ENCODE measurements around the gene ZNF318. TPM values are rescaled to one million over a fixed set of nuclear protein-coding genes. Genes with fewer than 3 reads are reported as not detected.
"Not testable (repeated sequence)": the region's sequence is repeated elsewhere in the genome, so short reads cannot be mapped to it uniquely, and the experiment has no call there.

Gene ZNF318, protein sequence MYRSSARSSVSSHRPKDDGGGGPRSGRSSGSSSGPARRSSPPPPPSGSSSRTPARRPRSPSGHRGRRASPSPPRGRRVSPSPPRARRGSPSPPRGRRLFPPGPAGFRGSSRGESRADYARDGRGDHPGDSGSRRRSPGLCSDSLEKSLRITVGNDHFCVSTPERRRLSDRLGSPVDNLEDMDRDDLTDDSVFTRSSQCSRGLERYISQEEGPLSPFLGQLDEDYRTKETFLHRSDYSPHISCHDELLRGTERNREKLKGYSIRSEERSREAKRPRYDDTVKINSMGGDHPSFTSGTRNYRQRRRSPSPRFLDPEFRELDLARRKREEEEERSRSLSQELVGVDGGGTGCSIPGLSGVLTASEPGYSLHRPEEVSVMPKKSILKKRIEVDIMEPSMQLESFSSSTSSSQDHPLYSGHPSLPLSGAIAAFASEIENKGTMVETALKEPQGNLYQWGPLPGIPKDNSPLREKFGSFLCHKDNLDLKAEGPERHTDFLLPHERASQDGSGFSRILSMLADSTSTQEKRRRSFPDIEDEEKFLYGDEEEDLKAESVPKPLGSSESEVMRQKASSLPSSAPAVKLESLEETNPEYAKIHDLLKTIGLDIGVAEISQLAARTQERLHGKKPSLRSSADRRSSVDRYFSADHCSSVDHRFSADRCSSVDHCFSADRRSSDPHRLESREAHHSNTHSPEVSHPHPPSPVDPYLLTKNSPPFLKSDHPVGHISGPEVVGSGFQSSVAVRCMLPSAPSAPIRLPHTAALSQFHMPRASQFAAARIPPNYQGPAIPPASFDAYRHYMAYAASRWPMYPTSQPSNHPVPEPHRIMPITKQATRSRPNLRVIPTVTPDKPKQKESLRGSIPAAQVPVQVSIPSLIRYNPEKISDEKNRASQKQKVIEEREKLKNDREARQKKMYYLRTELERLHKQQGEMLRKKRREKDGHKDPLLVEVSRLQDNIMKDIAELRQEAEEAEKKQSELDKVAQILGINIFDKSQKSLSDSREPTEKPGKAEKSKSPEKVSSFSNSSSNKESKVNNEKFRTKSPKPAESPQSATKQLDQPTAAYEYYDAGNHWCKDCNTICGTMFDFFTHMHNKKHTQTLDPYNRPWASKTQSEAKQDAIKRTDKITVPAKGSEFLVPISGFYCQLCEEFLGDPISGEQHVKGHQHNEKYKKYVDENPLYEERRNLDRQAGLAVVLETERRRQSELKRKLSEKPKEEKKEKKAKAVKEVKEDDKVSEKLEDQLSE (N-terminal part only)
- 10.2 TPM for total RNA-seq
- long read RNA-seq, partial matches to known transcripts, result 2 of 7 reads
- long read RNA-seq, other reads (novel, unspliced or antisense), result 5 of 7 reads

GRCh38 chr6:43369174-43370002, at the start of gene ZNF318:
TSS of gene ZNF318 (minus strand) at chr6:43369647. CDS start at chr6:43369365, 282 bp downstream.
- DNase-seq (peak; percentile 98), ATAC-seq (ENCODE audit: poor library complexity) (peak; percentile 98)
- intact Hi-C loops (cut with DNase I), result no loop called here

- DNase-seq (no peak), ATAC-seq (ENCODE audit: poor library complexity) (no peak)
- intact Hi-C loops (cut with DNase I), result no loop called here
Observed at GRCh38 chr6:43416935-43417334, 47.5 kb upstream of the ZNF318 start.

DNA sequence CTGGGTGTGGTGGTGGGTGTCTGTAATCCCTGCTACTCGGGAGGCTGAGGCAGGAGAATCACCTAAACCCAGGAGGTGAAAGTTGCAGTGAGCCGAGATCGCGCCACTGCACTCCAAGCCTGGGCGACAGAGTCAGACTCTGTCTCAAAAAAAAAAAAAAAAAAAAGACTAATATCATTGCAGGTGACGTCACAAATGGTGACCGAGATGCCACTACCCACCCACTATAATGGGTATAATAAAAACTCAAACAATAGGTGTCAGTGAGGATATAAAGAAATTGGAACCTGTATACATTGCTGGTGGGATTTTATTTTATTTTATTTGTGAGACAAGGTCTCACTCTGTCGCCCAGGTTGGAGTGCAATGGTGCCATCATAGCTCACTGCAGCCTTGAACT, 45.8 kb upstream of the ZNF318 start:
- ATAC-seq (ENCODE audit: poor library complexity); DNase-seq; intact Hi-C loops (cut with DNase I): not testable (repeated sequence)

- DNase-seq (no peak), ATAC-seq (ENCODE audit: poor library complexity) (no peak)
- intact Hi-C loops (cut with DNase I), result no loop called here
Observed at GRCh38 chr6:43413002-43413401, 43.6 kb upstream of the ZNF318 start.

DNA sequence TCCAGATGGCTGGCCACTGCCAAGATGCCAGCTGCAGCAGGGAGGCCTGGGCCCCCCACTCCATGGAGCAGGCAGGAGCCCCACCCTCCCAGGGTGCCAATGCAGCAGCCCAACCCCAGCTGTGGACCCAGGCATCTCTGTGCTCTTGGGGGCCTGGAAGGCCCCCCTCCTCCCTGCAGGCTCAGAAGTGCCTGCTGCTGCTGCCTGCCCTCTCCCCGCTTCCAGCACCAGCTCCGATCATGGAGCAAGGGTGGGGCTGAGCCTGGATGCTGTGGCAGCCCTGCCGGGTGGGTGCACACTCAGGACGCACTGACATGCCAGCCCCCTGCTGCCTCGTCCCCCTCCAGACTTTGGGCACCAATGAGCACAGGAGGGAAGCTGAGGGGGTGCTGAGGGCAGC, 43.1 kb upstream of the ZNF318 start:
- DNase-seq, result no peak
- ATAC-seq (ENCODE audit: poor library complexity), result no peak
- intact Hi-C loops (cut with DNase I), result no loop called here

- ATAC-seq (ENCODE audit: poor library complexity); DNase-seq; intact Hi-C loops (cut with DNase I): not testable (repeated sequence)
Observed at GRCh38 chr6:43410776-43411175, 41.3 kb upstream of the ZNF318 start.

GRCh38 chr6:43408259-43408658, 38.8 kb upstream of the ZNF318 start:
- ATAC-seq (ENCODE audit: poor library complexity), result no peak
- intact Hi-C loops (cut with DNase I), result no loop called here
- DNase-seq, result no peak

DNA sequence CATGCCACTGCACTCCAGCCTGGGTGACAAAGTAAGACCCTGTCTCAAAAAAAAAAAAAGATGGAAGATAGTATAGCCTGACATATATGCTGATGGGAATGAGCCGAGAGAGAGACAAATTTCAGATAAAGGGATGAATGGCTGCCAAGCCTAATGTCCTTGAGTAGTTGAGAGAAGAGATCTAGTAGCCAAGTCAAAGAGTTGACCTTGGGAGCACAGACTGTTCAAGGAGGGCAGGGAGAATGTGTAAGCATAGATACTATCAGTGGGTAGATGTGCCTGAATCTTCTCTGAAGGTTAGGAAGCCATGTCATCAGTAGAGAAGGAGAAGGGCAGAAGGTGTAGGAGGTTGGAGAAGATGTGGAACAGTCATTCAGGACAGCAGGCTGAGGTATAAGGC, 37.8 kb upstream of the ZNF318 start:
- intact Hi-C loops (cut with DNase I), result no loop called here
- ATAC-seq (ENCODE audit: poor library complexity), result no peak
- no peak for DNase-seq

- no peak for ATAC-seq (ENCODE audit: poor library complexity)
- no peak for DNase-seq
- intact Hi-C loops (cut with DNase I), result no loop called here
Observed at GRCh38 chr6:43405354-43405753, 35.9 kb upstream of the ZNF318 start.

GRCh38 chr6:43402820-43403219, 33.4 kb upstream of the ZNF318 start:
- ATAC-seq (ENCODE audit: poor library complexity), result no peak

GRCh38 chr6:43401730-43402129, 32.3 kb upstream of the ZNF318 start:
- DNase-seq (no peak), ATAC-seq (ENCODE audit: poor library complexity) (peak; percentile 68)
- intact Hi-C loops (cut with DNase I), result no loop called here

More at GRCh38 chr6:43402820-43403219, 33.4 kb upstream of the ZNF318 start:
- intact Hi-C loops (cut with DNase I), result no loop called here
- DNase-seq, result no peak

- no peak for DNase-seq
- ATAC-seq (ENCODE audit: poor library complexity), result no peak
- intact Hi-C loops (cut with DNase I), result no loop called here
Observed at GRCh38 chr6:43399932-43400487, 30.6 kb upstream of the ZNF318 start.

- DNase-seq (no peak), ATAC-seq (ENCODE audit: poor library complexity) (no peak)
- intact Hi-C loops (cut with DNase I), result no loop called here
Observed at GRCh38 chr6:43396408-43397149, 27.1 kb upstream of the ZNF318 start.

DNA sequence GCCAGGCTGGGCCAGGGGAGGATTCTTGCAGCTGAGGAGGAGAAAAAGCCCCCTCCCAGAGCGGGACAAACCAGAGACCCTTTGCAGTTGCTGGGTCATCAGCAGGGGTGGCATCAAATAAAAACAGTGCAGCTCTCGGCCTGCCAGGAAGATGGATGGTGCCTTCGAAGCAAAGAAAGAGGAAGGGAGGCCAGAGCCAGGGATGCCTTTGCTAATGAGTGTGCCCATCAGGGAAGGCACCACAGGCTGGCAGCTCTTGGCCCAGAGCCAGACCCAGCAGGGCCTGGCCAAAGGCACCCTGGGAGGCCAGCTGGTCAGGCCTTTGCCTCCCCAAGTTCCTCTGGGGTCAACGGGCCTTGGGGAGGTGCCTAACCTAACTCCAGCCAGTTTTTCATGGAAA, 26.3 kb upstream of the ZNF318 start:
- ATAC-seq (ENCODE audit: poor library complexity), result no peak
- intact Hi-C loops (cut with DNase I), result no loop called here
- peak; percentile 50 for DNase-seq

DNA sequence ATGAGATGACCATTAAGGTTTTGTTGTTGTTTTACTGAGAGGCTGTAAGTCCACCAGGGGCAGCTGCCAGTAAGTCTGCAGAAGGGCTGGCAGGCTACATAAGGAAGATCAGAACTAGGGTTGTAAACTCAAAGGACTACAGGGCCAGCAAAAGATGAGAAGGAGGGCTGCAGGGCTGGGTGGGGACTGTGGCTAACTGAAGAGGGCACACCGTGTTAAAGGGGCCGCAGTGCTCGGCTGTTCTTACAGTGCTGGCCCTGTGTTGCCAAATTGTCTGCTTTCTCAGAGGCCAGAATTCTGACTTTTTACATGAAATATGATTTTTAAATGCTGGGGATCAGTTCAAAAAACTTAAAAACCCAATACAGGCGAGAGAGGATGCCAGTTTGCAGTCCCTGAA, 25.5 kb upstream of the ZNF318 start:
- ATAC-seq (ENCODE audit: poor library complexity) (no peak), DNase-seq (no peak)
- intact Hi-C loops (cut with DNase I), result no loop called here

DNA sequence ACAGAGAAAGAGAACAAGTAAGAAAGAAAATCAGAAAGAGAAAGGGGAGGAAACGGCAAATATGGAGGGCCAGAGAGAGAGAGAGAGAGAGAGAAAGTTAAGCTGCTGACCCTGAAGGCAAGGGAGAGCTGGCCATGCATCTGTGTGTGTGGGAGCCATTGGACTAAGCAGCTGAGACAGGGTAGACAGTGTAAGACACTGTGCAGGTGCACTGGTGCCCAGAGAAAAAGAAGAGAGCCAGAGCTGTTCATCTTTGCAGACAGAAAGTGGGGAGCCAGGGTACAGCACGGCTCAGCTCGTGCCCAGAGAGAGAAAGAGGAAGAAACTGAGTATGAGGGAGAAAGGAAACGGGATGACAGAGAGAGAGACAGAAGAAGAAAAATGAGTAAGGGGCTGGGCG, 24.2 kb upstream of the ZNF318 start:
- ATAC-seq (ENCODE audit: poor library complexity), result no peak
- intact Hi-C loops (cut with DNase I), result no loop called here

DNA sequence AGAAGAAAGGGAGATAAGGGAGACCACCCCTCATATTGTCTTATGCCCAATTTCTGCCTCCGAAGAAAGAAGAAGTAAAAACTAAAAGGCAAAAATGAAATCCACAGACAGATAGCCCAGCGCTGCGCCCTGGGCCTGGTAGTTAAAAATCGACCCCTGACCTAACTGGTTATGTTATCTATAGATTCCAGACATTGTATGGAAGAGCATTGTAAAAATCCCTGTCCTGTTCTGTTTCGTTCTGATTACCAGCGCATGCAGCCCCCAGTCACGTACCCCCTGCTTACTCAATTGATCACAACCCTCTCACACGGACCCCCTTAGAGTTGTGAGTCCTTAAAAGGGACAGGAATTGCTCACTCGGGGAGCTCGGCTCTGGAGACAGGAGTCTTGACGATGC, 23.7 kb upstream of the ZNF318 start:
- ATAC-seq (ENCODE audit: poor library complexity); DNase-seq; intact Hi-C loops (cut with DNase I): not testable (repeated sequence)

More for the DNA sequence above, 24.2 kb upstream of the ZNF318 start:
- DNase-seq, result no peak
